ENCODE data around the gene CDK18.
A peak's percentile ranks its signal among the peaks of the same experiment; 100 is the strongest.

The CDK18 gene

DNA sequence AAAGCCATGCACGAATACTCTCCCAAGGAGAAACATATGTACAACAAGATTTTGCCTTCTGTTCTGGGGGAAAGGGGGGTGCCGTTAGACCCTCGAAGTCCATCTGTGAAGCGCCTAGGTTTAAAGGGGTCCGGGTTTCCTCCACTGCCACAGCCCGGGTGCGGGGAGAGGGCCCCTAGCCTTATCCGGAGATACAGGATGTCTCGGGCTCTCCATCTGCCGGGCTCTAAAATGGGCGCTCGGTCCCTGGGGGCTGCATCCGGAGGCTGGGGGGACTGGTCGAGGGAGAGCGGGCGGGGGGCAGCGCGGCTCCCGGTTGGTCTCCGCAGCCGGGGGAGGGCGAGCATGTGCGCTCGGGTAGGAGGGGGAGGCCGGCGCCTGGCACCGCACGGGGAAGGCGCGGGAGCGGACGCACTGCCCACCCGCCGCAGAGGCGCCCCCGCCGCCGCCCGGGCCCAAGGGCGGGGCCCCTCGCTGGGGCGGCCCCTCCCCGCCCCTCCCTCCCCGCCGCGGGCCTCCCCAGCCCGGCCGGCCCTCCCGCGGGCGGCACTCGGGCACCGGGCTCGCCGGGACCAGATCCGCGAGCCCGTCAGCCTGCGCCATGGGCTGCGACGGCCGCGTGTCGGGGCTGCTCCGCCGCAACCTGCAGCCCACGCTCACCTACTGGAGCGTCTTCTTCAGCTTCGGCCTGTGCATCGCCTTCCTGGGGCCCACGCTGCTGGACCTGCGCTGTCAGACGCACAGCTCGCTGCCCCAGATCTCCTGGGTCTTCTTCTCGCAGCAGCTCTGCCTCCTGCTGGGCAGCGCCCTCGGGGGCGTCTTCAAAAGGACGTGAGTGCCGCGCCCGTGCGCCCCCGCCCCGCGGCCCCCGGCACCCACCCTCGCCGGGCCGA is 64.2 kb downstream of the CDK18 start:
- no peaks in the 10 kb centered on the region for H3K9me3 Mint-ChIP-seq
- TF ChIP-seq CTCF (IDR thresholded peaks at IDR 0.05), result no peak
- peaks cover 87% of the 10 kb centered on the region for H3K27me3 Mint-ChIP-seq (ENCODE audit: low read depth, poor library complexity)
- H3K4me3 Mint-ChIP-seq, result peak overlapping the region; percentile 78
- peak; percentile 52 for DNase-seq
- H3K4me1 Mint-ChIP-seq, result peaks cover 31% of the 10 kb centered on the region
- no peaks in the 10 kb centered on the region for H3K36me3 Mint-ChIP-seq (ENCODE audit: low read depth)
- H3K27ac Mint-ChIP-seq, result no peak overlapping the region

GRCh38 chr1:205569411-205570172 is 65.1 kb downstream of the CDK18 start:
- Mint-ChIP-seq H3K9me3 (no peaks in the 10 kb centered on the region), H3K4me1 (peaks cover 23% of the 10 kb centered on the region), H3K27ac (no peak overlapping the region), H3K4me3 (peak overlapping the region; percentile 67), H3K36me3 (ENCODE audit: low read depth) (no peaks in the 10 kb centered on the region), H3K27me3 (ENCODE audit: low read depth, poor library complexity) (peaks cover 90% of the 10 kb centered on the region)
- peak; percentile 42 for DNase-seq
- TF ChIP-seq CTCF (IDR thresholded peaks at IDR 0.05), result no peak

GRCh38 chr1:205570173-205570501 is 65.7 kb downstream of the CDK18 start:
- no peak for TF ChIP-seq CTCF (IDR thresholded peaks at IDR 0.05)
- H3K9me3 Mint-ChIP-seq, result no peaks in the 10 kb centered on the region
- H3K27me3 Mint-ChIP-seq (ENCODE audit: low read depth, poor library complexity), result peaks cover 92% of the 10 kb centered on the region
- peak overlapping the region; percentile 67 for H3K4me3 Mint-ChIP-seq
- no peak for DNase-seq
- H3K4me1 Mint-ChIP-seq, result peaks cover 22% of the 10 kb centered on the region
- no peak overlapping the region for H3K27ac Mint-ChIP-seq
- no peaks in the 10 kb centered on the region for H3K36me3 Mint-ChIP-seq (ENCODE audit: low read depth)

- no peak overlapping the region for H3K27ac Mint-ChIP-seq
- peaks cover 92% of the 10 kb centered on the region for H3K27me3 Mint-ChIP-seq (ENCODE audit: low read depth, poor library complexity)
- TF ChIP-seq CTCF (IDR thresholded peaks at IDR 0.05), result no peak
- no peak for DNase-seq
- no peaks in the 10 kb centered on the region for H3K9me3 Mint-ChIP-seq
- H3K4me3 Mint-ChIP-seq, result no peak overlapping the region
- H3K36me3 Mint-ChIP-seq (ENCODE audit: low read depth), result no peaks in the 10 kb centered on the region
- peaks cover 22% of the 10 kb centered on the region for H3K4me1 Mint-ChIP-seq
Measured at GRCh38 chr1:205570796-205571537, 66.5 kb downstream of the CDK18 start.

- Mint-ChIP-seq H3K9me3 (no peaks in the 10 kb centered on the region), H3K27me3 (ENCODE audit: low read depth, poor library complexity) (peaks cover 92% of the 10 kb centered on the region), H3K4me1 (peaks cover 22% of the 10 kb centered on the region), H3K27ac (no peak overlapping the region), H3K4me3 (no peak overlapping the region), H3K36me3 (ENCODE audit: low read depth) (no peaks in the 10 kb centered on the region)
- TF ChIP-seq CTCF (IDR thresholded peaks at IDR 0.05), result no peak
- DNase-seq, result no peak
Measured at GRCh38 chr1:205571747-205572146, 67.3 kb downstream of the CDK18 start.
